ENCODE measurements around the gene SLC4A5.
A peak's percentile ranks its signal among the peaks of the same experiment; 100 is the strongest.
"Not testable (repeated sequence)": the region's sequence is repeated elsewhere in the genome, so short reads cannot be mapped to it uniquely, and the experiment has no call there.

SLC4A5 gene

GRCh38 chr2:74232426-74232825 is 110.8 kb downstream of the SLC4A5 start:
- no peak for DNase-seq (ENCODE audit: low read depth, low spot score)

- not testable (repeated sequence) for DNase-seq (ENCODE audit: low read depth, low spot score)
Measured at GRCh38 chr2:74229865-74230264, 113.4 kb downstream of the SLC4A5 start.

GRCh38 chr2:74228772-74229171 is 114.4 kb downstream of the SLC4A5 start:
- DNase-seq (ENCODE audit: low read depth, low spot score), result no peak

GRCh38 chr2:74227646-74228045 is 115.6 kb downstream of the SLC4A5 start:
- peak; percentile 64 for DNase-seq (ENCODE audit: low read depth, low spot score)

- DNase-seq (ENCODE audit: low read depth, low spot score), result peak; percentile 23
Measured at GRCh38 chr2:74226648-74227213, 116.5 kb downstream of the SLC4A5 start.

GRCh38 chr2:74225698-74226459 is 117.3 kb downstream of the SLC4A5 start:
- peak; percentile 34 for DNase-seq (ENCODE audit: low read depth, low spot score)

GRCh38 chr2:74223941-74224770 is 119.1 kb downstream of the SLC4A5 start:
- no peak for DNase-seq (ENCODE audit: low read depth, low spot score)

- no peak for DNase-seq (ENCODE audit: low read depth, low spot score)
Measured at GRCh38 chr2:74222300-74222650, 120.9 kb downstream of the SLC4A5 start.

- no peak for DNase-seq (ENCODE audit: low read depth, low spot score)
Measured at GRCh38 chr2:74221604-74222299, 121.5 kb downstream of the SLC4A5 start.

GRCh38 chr2:74221091-74221490 is 122.1 kb downstream of the SLC4A5 start:
- no peak for DNase-seq (ENCODE audit: low read depth, low spot score)

GRCh38 chr2:74219846-74220486 is 123.2 kb downstream of the SLC4A5 start:
- DNase-seq (ENCODE audit: low read depth, low spot score), result no peak

- DNase-seq (ENCODE audit: low read depth, low spot score), result no peak
Measured at GRCh38 chr2:74216642-74217041, 126.6 kb downstream of the SLC4A5 start.

GRCh38 chr2:74215771-74216170 is 127.4 kb downstream of the SLC4A5 start:
- not testable (repeated sequence) for DNase-seq (ENCODE audit: low read depth, low spot score)

GRCh38 chr2:74212702-74213410 is 130.4 kb downstream of the SLC4A5 start:
- DNase-seq (ENCODE audit: low read depth, low spot score), result no peak

GRCh38 chr2:74206180-74206688 is 137.0 kb downstream of the SLC4A5 start:
- DNase-seq (ENCODE audit: low read depth, low spot score), result no peak

- peak; percentile 78 for DNase-seq (ENCODE audit: low read depth, low spot score)
Measured at GRCh38 chr2:74205596-74205995, 137.6 kb downstream of the SLC4A5 start.

GRCh38 chr2:74205113-74205512 is 138.1 kb downstream of the SLC4A5 start:
- no peak for DNase-seq (ENCODE audit: low read depth, low spot score)

- DNase-seq (ENCODE audit: low read depth, low spot score), result peak; percentile 32
Measured at GRCh38 chr2:74204436-74204835, 138.8 kb downstream of the SLC4A5 start.

GRCh38 chr2:74201596-74201995 is 141.6 kb downstream of the SLC4A5 start:
- DNase-seq (ENCODE audit: low read depth, low spot score), result no peak

- DNase-seq (ENCODE audit: low read depth, low spot score), result no peak
Measured at GRCh38 chr2:74201196-74201595, 142.0 kb downstream of the SLC4A5 start.

All from ELF-1 (cell line).